ENCODE data around the gene TAOK1.

Gene TAOK1

DNA sequence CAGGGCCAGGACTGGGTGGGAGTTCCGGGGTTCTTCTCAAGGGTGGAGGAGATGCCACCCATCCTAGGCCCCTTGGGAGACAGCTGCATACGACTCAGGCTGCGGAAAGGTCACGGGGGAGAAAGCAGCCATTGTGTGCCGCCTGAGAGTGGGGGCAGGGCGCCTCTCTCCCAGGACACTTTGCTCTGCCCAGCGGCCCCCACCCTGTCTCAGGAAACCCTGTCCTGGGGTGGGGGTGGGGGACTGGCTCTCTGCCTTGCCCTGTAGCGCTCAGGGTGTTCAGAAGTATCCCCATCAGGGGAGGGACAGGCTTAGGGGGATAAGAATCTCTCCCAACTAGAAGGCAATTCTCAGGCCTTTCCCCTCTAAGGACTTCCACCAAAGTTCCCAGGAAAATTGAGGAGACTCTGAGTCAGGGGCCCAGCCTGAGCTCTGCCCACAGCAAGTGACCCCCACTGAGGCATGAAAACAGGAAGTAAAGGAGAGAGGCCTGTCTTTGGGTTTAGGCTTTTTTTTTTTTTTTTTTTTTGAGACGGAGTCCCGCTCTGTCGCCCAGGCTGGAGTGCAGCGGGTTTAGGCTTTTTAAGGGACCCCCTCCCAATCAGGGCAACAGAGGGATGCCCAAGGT is 194.4 kb downstream of the TAOK1 start:
- no peak for DNase-seq

DNA sequence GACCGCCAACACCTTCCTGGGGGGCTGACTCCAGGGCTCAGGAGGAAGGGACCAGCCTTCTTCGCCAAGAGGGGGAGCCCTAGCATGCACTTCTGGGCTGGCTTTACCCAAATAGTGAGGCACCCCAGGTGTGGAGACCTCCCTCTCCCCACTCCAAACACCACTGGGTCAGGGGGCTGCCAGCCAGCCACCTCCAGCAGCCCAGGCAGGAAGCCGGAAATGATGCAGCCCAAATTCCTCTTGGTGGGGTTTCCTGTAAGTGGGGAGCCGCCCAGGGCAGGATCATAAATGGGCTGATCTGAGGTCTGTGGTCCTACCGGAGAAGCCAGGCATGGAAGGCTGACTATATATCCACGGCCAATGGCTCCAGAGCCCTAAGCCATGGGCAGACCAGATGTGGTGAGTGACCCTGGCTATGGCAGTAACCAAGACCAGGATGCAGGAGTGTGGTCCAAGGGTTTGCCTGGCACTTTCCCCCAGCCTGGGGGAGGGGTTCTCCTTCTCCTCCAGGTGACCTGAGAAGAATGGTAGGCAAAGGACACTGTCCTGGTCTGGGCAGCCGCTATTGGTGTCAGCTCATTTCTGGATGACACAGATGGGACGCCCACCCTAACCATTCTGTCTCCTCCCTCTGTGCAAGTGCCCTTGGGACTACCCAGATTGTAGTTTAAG is 195.1 kb downstream of the TAOK1 start:
- DNase-seq, result no peak

DNA sequence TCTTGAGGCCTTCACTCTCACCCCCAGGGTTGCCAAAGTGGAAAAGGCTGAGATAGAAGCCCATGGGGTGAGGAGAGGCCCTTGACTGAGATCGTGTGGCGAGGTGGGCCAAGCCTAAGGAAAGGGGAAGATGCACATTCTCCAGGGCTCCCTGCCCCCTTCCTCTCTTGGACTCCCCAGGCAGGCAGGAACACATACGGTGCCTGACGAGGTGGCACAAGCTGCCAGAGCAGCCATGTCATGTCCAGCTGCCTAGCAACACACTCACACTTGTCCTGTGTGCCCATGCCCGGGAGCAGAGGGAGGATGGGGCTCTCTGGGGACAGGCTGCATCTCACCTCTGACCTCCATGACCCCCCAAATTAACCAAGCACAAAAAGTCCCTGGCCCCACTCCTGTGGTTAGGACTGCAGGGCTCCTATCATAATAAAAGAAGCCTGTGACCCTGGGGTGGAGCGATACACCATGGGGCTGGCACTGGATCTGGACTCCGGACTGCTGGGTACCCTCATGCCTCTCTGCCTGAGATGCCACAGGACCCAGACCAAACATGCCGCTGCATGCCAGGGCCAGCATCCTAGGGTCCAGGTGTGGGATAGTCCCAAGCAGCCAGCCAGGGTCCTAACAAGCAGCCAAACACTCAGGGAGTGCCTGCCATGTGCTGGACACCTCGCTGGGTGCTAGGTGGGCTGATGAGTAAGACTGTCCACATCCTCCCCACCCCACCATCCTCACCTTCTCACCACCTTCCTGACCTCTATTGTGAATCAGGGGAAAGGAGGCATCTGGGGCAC is 196.7 kb downstream of the TAOK1 start:
- no peak for DNase-seq

DNA sequence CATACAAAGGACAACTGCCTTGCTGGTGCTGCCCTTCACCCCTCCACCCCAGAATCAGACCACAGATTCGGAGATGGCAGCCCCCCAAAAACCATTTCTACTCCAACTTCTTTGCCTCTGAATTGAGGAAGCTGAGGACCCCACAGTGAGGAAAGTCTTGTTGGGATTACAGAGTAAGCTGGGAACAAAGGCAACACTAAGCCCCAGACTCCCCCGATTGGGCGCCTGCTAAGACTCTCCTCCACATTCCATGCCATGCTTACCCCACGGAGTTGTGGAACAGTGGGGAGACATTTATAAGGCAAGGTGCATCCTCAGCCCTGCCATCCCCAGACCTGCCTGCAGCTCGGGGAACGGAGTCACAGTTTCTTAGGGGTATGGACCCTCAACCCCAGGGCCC is 197.4 kb downstream of the TAOK1 start:
- DNase-seq, result no peak

DNA sequence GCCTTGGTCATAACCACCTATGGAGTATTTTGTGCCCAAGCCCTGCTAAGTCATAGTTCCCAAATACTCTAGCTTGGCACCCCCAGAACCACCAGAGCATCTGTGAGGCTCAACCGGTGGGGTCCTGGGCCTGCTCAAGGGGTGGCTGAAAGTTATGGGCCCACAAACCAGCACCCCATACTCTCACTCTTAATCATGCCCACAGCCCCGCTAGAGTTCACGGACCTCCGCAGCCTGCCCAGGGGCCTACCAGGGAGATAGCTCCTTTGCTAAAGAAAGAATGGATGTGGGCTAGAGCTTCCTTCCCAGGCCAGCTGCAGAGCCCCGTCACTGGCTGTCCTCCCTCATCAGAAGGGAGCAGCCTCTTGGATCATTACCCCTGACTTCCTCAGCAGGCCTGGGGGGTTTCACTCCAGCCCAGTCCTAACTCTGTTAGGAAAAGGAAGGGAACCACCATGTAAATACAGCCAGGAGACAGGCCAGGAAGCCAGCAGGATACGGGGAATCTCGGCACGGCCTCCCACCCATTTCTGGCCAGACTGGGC is 197.9 kb downstream of the TAOK1 start:
- no peak for DNase-seq

DNA sequence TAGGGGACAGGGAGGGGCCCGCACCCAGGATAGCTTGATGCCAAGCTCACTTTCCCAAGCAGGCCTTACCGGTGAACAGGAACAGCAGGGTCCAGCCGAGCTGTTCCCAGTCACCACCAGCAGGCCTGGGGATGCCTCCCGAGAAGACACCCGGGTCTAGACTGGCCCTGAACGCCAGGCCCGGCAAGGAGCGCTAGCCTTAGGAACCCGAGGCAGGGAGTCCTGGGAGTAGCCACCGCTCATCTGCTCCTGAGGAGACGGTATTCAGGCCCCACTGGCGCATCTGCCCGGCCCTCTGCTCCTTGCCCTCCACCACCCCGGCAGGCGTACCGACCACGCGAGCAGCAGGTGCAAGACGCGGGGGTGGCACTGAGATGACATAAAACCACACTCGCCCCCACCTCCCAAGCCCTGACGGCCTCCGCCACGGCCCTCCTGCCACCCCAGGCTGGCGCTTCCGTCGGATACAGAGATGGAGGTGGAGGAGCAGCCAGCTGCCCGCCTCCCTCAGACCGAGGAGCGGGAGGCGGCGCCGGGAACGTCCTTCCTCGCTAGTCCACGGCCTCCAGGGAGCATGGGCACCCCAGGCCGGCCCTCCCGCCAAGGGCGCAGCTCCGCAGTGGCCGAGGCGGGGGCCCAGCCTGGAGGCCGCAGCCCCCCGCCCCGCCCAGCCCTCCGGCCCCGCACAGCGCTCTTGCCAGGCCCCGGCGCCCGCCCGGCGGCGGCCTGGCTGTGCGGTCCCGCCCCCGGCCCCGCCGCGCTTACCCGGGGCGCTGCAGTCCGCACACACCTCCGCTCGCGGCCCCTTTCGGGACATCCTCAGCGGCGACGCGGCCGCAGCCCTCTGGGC is 198.6 kb downstream of the TAOK1 start:
- DNase-seq, result peak; percentile 45

DNA sequence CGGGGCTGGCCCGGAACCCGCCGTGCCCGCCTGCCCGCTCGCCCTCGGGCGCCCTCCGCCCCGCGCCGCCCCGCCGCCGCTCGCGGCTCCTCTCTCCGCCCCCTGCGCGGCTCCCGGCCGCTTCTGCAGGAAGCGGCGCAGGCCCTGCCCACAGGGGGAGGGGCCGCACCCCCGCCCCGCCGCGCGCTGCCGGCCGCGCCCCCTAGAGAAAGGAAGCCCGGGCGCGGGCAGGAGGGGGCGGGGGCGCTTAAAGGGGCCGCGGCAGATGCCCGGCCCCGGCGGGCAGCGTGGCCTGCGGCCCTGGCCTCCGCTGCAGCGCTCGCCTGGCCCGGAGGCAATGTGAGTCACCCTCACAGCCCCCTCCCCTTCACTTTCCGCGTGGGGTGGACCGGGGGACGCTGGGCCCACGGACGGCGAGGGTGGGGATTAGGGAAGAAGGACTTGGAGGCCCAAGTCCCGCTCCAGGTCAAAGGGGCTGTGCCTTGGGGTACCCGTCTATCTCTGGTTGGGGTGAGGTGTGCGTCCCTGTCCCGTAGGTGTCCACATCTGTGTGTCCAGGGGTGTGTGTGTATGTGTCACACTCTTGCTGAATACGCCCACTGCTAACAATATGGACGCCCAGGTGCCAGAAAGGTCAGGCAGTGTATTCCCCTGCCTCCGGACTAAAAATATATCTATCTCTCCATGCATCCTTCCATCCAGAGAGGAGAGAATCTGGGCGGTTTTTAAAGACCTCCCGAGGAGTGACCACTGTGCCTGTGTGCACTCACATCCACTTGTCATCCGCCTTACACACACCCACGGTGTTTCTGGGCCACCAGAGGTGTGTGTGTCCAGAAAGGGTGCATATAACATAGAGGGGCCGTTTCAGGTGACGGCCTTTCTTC is 199.6 kb downstream of the TAOK1 start, which contains the start of gene GIT1:
GIT1 (minus strand) TSS at position 125 of the 887 bp plus-strand sequence. CDS start 270 bp downstream, outside the sequence.
- DNase-seq, result peak; percentile 83

DNA sequence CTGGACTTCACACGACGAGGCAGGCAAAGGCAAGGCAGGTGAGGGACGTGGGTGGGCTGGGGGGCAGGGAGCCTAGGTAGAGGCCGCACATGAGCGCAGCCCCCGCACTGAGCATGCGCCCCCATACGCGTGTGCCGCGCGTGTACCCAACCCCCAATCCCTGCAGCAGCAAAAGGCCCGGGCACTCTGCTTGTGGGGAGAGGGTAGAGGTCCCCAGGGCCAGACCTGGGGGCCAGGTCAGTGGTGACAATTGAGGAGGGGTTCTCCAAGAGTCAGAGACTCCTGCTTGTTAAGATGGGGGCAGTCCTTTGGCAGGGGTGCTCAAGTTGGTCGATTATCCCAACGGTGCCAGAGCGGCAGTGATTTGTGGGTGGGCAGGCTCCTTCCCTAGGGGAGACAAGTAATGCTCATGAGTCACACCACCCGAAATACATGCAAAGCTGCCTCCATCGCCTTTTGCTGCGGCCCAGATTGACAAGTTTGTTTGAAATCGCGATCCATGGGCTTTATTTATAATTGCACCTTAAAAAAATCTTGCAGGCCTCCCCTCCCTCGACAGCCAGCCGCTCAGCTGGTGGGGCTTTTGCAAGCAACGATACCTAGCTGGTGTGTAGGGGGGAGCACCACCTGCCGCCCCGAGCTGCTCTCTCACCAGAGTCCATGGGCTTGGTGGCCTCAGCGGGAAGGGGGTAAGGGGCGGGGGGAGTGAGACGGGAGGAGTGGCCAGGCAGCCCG is 200.4 kb downstream of the TAOK1 start:
- no peak for DNase-seq

DNA sequence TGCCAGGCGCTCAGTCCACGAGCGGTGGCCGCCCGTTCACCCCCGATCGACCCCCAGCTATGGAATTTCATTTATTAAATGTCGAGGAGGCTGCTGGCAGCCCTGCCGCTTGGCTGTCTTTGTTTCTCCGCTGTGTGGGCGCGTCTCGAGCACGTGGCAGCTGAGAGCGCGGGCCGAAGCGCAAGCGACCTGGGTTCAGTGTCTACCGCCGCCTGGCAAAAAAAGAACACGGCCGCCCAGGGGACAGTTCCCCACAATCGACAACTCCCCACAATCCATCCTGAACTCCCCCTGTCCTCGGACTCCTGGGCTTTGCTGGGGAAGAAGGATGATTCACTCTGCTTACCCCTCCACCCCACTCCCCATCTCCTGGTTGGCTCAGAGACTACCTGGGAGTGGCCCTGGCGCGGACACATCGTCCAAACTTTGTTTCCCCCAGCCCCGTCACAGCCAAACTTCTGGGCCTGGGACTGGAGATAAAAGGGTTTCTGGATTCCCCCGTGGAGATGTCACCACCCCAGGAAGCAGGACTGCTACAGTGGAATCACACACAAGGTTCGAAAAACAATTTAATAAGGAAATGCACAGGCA is 201.1 kb downstream of the TAOK1 start:
- DNase-seq, result peak; percentile 57

DNA sequence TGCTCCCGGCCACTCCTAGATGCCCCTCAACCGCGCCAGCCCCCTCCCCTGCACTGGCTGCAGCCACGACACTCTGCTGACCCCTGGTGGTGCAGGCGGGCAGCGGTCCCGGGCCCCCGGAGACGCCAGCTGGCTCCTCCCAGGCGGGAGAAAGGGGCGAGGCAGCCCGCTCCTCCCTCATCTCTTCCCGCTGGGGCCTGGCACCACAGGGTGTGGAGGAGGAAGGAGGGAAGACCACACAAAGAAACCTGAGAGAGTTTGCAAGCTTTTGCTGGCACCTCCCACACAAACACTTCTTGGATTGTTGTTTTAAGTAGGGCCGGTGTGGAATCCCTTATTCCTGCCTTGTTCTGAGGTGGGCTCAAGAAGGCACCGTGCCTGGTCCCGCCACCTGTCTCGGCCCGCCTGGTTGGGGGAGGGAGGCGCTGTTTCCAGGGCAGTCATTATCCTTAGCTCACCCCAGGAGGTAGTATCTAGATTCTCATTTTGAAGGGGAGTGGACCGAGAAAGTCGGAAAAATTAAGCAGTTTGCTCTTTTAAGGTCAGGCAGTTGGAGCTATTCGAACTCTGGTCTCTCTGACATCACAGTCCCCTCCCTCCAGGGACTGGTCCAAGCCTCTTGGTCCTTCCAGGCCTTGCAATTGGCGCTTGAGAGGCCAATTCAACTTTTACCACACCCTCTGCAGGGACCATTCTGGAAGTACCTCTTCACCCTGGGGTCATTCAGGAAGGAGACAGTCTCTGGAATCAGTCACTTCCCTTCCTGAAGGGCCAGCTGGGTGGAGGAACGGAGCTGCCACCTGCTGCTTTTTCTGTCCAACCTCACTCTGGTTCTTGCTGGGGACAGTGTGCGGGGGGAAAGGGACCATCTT is 201.8 kb downstream of the TAOK1 start:
- peak; percentile 83 for DNase-seq

DNA sequence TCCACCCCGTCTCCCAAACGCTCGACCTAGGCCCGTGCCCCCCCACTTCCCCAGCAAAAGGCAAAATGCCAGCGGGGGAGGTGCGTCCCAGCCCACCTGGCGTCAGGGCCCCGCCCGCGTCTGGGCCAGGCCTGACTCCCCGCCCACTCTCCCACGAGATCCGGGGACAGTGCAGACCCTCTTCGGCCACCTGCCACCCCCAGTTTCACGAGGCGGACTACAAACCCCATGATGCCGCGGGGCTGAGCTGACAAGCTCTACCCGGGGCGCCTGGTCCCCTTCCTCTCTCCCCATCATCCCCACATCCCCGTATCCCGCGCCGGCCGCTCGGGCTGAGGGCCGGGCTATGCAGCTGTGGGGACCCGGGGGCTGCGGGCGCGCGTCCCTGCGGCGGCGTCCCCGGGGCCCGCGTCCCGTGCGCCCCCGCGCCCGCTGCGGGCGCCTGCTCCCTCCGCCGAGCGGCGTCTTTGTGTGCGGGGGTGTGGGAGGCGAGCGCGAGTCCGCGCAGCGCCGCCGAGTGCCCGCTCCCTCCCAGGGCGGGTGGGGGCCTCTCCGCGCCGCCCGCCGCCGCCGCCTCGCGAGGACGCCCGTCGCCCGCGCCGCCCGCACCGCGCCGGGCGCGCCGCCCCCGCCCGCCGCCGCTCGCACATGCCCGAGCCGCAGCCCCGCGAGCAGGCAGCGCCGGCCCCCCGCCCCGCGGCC is 202.8 kb downstream of the TAOK1 start, which contains the start of gene ANKRD13B:
ANKRD13B (plus strand) TSS at position 283 of the 702 bp plus-strand sequence. CDS start 490 bp downstream, outside the sequence.
- peak; percentile 44 for DNase-seq

DNA sequence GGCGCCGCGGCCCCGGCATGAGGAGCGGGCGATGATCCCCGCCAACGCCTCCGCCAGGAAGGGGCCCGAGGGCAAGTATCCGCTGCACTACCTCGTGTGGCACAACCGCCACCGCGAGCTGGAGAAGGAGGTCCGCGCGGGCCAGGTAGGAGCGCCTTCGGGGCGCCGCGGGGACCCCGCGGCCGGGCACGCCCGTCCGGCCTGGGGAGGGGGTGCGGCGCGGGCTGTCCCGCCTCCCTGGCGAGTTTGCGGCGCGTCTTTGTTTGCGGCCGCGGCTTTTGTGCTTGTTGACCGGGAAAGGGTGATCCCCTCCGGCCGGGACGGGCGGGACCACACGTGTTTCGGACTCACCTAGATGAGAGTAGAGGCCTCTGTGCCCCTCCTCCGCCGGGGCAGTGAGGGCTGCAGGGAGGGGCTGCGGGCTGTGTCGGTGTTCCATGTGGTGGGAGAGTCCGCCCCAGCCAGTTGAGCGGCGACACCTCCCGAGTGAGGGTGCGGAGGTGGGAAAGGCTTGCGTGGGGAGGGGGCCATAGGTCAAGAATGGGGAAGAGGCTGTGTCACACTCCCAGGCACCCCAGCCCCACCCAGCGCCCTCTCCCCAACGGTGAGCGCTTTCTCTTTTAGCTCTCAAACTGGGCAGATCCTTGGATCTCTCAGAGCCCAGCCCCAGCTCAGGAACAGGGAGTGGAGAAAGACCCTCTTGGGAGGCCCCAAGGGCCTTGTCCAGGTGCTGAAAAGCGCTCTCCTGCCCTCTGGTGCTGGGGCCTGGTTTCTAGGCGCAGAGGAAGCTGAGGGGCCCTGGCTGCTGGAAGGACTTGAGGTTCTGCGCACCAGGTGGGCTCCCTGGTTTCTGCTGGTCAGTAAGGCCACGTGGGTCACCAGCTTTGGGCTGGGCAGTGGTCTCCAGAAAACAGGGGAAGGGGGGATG is 203.7 kb downstream of the TAOK1 start:
- DNase-seq, result no peak

DNA sequence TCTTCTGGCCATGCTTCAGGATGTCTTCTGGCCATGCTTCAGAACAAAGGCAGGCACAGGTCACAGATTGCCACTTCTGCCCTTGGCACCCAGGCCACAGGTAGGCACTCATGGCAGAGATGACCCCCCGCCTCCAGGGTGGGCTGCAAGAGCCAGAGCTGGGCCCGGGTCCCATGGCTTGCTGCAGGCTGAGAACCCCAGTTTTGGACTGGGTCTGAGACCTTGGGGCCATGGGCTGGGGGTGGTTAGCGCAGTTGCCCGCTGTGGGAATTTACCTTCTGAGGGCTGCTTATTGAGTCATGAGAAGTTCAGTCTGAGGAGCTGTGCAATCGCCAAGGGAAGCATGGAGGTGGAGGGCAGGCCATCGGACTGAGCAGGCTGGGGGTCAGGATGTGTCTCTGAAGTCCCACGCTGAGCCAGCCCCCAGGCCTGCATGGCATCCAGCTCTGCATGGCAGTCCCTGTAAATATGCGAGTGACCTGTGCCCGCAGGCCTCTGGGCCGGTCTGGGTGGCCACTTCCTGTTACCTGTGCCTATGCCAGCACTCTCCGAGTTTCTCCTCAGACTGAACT is 204.4 kb downstream of the TAOK1 start:
- DNase-seq, result no peak

DNA sequence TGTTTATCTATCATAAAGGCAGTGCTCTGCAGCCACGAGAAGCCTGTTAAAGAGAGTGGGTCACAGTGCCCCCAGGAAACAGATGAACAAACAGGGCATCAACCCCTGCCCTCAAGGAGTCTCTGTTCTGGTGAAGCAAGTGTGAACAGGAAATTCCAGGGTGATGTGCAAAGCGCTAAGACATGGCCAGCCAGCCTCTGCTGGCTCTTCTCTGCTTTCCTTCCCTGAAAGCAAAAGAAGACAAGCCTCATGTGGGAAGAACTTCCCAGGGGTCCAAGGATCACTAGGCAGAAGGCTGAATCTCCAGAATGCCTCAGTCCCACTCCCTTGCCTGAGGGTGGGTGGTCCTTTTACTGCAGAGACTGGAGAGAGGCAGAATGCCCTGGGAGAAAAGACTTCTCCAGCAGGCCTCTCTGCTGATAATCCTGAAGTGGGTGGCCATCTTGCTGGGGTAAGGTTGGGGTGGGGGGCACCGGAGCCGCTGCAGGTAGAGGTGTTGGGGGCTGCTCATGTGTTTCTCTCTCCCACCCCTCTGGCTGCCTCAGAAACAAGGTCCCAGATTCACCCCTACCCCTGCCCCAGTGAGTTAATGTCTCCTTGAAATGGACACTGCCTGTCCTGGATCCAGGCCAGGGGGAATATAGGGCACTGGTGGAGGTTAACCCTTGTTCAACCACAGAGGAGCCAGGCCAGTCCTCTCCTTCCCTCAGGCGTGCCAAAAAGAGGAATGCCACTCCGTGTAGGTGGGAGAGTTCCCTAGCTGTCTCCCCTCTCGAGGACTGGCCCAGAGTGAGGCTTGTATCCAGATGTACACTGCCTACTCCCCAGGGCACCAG is 205.2 kb downstream of the TAOK1 start:
- DNase-seq, result no peak

DNA sequence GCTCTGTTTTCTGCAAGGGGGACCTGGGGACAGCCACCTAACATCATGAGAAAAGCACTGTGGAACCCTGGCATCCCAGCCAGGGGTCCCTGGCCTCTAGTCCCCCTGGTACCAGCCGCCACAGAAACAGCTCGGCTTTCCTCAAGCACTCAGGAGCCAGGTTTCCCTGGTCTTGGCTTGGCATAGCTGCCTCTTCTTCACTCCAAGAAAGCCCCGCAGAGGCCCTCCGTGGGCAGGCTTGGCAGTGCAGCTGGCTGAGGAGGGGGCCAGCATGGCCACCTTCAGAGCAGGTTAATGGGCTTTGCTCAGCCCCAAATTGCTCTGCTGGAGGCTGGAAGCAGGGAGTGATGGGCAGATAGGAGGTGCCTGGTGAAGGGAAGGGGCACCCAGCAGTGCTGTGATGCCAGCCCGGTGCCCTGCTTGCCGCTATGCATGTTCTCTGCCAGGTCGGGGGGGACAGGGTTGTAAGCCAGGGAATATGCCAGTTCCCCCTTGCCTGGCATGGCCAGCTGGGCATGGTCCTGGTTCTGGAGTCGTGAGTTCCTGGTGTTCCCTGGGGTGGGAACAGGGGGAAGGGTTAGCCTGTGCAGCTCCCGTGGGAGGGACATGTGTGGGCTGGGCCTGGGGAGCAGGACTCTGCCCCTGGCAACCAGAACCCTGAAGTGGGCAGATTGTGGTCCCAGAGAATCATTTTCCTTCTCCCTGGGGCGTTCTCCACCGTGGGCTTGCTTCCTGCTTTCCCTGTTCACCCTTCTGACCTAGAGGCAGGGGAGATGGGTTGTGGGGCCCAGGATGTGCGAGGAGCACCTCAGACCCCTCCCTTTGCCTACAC is 206.0 kb downstream of the TAOK1 start:
- no peak for DNase-seq

Measured in stimulated activated CD4-positive, alpha-beta T cell treated with anti-CD3 and anti-CD28 coated beads, Interleukin-1b, Interleukin-23, amount 100 ng/mL, for 48 hours (primary cell).